A172 (cell line): ENCODE data around the gene OTC. TPM values are rescaled to one million over a fixed set of nuclear protein-coding genes. Genes with fewer than 3 reads are reported as not detected.

Experiments
- DNase-seq: peaks from one replicate; pipeline ENCODE4 v3.0.0-alpha.2; 2015; ENCODE audit warnings: low spot score
- total RNA-seq: library from RNA; depleted of rRNA; stranded (reverse); fragments of >200 nt; shearing (Covaris generic); gene quantifications from 2 replicates; pipeline ENCODE4 v1.2.3, GENCODE V29; 2014; rRNA removed

Gene OTC
- not detected in 2 replicates for total RNA-seq

GRCh38 chrX:38352362-38352761, at the start of gene OTC:
TSS of gene OTC (plus strand) at chrX:38352604. CDS start at chrX:38352697, 93 bp downstream.
- DNase-seq, result no peak

- DNase-seq, result peak; percentile 6
These were observed 48.4 kb upstream of the OTC start for GRCh38 chrX:38304010-38304409.

- DNase-seq, result no peak
These were observed 46.4 kb upstream of the OTC start for GRCh38 chrX:38305971-38306370.

GRCh38 chrX:38311743-38312142, 40.7 kb upstream of the OTC start:
- DNase-seq, result peak; percentile 2

- peak; percentile 87 for DNase-seq
These were observed 40.0 kb upstream of the OTC start for GRCh38 chrX:38312436-38312835.

DNA sequence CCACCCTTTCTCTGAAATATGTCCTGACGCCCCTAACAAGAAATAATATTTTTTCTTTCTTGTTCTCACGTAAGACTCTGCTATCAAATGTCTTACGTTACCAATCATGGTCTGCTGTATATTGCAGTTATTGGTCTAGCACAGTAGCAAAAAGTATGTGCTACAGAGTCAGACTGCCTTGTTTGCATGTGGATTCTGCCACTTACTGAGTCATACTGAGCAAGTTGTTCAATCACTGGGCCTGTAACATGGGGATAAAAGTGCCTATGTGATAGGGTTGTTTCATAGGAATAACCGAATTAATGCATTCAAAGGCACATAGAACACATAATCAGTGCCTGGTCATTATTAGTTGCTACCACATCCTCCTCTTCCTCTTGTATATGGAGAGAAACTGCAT, 39.2 kb upstream of the OTC start:
- peak; percentile 9 for DNase-seq

DNA sequence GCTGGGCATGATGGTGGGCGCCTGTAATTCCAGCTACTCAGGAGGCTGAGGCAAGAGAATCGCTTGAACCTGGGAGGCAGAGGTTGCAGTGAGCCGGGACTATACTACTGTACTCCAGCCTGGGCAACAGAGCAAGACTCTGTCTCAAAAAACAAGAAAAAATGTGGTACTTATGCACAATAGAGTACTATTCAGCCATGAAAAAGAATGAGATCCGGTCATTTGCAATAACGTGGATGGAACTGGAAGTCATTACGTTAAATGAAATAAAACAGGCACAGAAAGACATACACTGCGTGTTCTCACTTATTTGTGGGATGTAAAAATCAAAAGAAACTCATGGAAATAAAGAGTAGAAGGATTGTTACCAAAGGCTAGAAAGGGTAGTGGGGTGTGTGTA, 37.2 kb upstream of the OTC start:
- DNase-seq, result no peak

GRCh38 chrX:38318196-38318595, 34.2 kb upstream of the OTC start:
- DNase-seq, result no peak

DNA sequence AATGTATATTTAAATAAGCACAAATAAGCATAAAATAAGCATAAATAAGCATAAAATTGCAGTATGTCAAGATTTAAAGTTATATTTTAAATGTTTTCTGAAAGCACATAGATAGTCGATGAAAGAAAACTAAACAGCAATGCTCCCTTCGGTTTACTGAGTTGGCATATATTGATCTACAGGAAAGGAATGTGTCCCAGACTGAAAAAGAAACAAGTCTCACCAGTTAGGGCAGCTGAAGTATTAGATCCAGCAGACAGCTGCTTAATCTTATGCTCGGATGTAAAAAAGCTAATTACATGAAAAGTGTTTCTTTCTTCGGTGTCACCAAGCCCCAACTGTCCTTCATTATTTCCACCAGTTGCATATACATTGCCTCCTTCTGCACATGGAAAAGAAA, 33.8 kb upstream of the OTC start:
- no peak for DNase-seq

DNA sequence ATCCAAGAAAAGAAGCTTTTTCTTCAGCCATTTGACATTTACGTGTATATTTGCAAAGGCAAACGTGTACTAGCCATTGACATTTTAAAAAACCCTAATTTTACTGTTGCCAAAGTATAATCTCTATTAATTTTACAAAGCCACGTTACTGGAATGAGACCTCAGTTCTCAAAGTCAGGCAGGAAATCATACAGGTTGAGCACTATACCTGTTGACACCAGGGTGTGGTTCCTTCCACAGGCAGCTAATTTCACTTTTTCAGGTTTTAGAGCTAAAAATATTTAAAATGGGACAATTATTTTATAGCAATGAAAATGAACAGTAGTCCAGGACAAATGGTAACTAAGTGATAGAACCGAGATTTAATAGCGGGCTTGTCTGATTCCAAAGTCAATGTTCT, 31.6 kb upstream of the OTC start:
- DNase-seq, result no peak

GRCh38 chrX:38326086-38326485, 26.3 kb upstream of the OTC start:
- no peak for DNase-seq

DNA sequence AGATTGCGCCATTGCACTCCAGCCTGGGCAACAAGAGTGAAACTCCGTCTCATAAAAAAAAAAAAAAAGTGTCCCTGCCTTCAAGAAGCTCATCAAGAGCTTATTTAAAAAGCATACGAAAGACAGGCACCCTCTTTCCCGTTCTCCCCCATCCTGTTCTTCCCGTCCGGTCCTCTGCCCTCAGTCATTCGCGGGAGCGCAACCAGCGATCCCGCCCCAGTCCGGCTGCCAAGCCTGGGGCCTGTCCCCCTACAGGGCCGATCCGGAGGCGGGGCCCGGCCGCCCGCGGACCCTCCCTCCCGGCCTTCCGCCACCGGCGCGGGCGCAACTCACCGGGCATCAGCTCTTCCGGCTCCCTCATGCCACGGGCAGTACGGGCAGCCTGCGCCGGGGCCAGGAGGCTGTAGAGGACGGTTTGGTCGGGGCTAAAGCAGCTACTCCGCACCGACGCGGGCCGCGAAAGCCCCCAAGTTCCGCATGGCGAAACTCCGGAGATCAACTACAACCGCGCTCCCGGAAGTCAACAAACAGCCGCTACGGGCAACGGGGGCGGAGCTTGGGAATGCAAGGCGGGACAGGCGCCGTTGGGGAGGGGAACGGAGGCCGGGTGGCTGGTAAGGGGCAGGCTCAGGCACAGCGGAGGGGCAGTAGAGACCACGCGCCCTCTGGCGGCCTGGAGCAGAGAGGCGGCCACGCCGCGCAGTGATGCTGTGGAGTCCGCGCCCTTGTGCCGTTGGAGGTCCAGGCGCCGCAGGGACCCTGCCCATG, 25.2 kb upstream of the OTC start, which contains the start of gene RPGR:
Gene RPGR, minus strand, starts transcription at position 503 of the 768 bp plus-strand sequence. Its CDS starts 142 bp downstream, at position 361.
- DNase-seq, result peak; percentile 83

DNA sequence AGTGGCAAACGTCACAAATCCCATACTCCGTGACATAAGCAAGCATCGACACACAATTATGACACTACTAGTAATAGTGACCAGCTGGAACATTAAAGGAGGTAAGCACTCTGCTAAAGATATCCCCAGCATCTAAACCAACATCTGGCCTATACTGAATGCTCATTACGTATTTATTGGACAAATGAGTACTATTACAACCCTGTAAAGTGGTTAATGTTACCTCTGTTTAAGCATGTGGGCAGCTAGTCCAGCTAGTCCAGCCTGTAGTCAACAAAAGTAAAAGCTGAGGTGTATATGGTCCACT, 24.7 kb upstream of the OTC start:
- no peak for DNase-seq

DNA sequence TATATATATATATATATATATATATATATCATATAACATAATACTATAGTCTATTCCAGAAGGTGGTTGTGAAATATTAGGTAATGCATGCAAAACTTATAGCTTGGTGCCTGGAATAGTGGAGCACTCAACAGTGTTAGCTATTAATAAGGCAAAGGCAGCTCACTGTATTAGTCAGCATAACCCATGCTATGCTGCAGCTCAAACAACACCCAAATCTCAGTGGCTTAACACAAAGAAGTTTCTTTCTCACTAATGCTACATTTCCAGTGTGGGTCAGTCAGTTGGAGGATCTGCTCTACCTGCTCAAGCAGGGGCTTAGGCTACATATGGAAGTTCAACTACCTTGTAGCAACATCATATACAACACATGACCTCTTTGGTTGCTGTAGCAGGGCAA, 19.9 kb upstream of the OTC start:
- no peak for DNase-seq

- no peak for DNase-seq
These were observed 17.0 kb upstream of the OTC start for GRCh38 chrX:38335382-38335781.

DNA sequence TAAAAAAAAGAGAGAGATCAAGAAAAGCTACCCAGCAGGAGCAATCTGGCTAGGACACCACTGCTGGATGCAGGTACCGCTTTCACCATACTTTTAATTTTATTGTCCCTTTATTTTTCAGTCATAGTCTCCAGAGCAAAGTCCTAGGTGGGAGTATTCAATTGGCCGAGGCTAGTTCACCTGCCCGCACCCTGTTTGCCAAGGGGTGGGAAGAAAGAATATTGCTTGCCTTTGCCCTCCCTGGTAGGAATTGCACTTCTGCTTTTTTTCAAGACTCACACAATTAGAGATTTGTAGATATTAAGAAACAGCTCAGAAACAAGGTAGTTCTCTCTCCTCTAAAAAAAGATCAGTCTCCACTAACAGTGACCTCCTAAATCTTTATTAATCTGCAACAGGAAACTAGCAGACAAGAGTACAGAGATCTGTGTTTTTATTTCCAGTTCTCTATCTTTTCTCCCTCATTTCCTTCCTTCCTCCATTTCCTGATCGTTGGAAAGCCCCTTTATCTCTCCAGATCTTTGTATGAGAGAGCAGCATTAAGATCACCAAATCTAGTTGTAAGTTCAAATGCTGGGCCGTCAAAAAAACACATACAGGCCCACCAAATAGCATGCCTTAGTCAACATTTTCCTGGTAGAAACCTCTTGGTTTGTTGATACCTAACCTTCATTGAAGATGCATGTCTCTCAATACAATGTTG, 15.7 kb upstream of the OTC start:
- no peak for DNase-seq

GRCh38 chrX:38341442-38341841, 11.0 kb upstream of the OTC start:
- no peak for DNase-seq

DNA sequence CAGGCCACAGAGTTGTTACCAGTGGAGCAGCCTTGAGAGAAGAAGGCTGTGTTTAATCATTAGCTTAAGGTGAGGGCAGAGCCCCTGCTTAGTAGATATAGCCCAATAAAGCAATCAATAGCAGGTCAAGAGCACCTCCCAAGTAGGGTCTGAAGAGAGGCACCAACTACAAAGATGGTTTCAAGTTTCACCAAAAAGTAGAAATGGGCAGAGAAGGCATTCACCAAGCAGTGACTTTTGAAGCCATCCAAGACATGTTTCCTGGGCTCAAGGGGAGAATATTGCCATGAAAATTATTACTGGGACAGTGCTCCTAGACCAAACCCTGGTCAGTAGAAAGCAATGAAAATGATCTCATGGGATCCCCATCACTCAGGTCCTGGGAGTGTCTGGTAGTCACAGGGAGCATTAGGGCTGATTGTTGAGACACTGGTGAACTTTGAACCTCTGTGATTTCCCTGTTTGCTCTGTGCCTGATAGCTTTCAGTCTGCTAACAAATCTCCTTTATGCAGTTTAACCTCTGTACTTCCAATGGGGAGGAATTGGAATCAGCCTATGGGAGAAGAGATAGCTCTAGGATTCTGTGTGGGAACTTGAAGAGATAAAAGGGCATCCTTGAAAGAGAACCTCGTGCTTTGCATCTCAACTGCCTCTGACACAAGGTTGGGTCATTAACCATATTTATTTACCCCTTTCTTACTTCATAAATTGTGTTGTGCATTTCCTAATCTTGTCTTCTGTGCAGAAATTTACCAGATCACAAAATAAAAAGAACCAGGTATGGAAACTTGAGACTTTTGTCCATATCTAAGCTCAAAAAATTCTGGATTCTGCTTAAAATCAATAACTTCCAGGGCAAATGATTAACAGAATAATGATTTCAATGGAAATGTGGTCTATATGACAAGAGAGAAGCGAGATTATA, 9.3 kb upstream of the OTC start:
- DNase-seq, result no peak

DNA sequence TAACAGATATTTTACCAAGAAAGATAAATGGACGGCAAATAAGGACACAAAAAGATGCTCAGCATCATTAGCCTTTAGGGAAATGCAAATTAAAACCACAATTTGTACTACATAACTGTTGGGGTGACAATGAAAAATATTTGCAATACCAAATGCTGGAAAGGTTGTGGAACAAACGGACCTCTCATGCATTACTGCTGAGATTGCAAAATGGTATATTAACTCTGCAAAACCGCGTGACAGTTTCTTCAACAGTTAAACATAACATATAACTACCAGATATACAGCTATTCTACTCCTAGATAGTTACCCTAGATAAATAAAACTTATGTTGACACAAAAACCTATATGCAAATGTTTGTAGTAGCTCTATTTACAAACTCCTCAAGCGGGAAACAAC, 6.3 kb upstream of the OTC start:
- no peak for DNase-seq

GRCh38 chrX:38347136-38347535, 5.3 kb upstream of the OTC start:
- peak; percentile 56 for DNase-seq

DNA sequence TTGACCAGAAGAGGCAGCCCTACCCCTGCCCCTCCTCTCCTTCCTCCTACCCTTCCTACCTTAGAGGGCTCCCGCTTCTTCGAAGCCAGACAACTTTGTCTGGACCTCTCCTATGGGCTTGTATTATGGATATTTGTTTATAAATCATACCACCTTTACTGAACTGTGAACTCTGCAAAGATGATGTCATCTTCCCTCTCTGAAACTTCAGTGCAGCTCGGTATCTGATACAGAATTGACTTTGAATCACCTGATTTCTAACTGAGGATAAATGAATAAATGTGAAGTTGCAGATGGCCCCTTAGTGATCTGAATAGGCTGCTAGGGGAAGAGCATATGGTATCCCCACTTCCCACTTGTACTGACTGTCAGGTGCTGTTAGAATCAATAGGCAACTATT, 1.1 kb upstream of the OTC start:
- DNase-seq, result no peak

- DNase-seq, result no peak
These were observed 4.0 kb downstream of the OTC start for GRCh38 chrX:38356401-38356800.
